HG03196 (cell line): ENCODE results near the gene LRRC58.
"Not testable (repeated sequence)": the region's sequence is repeated elsewhere in the genome, so short reads cannot be mapped to it uniquely, and the experiment has no call there.

Source experiments
- ATAC-seq: cut with Tn5 transposase; IDR thresholded peaks from one replicate; pipeline ENCODE4 v1.9.1; 2021; ENCODE audit not compliant: unreplicated experiment

LRRC58 gene

GRCh38 chr3:120341658-120342346 is 7.4 kb downstream of the LRRC58 start:
- ATAC-seq = no peak

DNA sequence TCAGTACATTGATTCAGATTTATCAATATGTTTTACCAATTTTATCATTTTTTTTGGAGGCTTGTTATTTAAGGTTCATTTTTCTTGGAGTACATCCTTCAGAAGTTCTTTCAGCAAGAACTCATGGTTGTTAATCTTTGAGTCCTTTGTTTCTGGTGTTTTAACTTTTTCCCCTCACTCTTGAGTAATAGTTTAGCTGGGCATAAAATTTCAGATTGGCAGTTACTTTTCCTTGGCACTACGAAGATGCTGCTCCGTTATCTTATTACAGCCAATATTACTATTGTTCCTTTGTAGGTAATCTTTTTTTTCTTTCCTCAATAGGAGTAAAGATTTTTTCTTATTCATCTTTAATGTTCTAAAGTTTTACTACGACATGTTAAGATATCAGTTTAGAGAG is 9.8 kb downstream of the LRRC58 start:
- no peak for ATAC-seq

DNA sequence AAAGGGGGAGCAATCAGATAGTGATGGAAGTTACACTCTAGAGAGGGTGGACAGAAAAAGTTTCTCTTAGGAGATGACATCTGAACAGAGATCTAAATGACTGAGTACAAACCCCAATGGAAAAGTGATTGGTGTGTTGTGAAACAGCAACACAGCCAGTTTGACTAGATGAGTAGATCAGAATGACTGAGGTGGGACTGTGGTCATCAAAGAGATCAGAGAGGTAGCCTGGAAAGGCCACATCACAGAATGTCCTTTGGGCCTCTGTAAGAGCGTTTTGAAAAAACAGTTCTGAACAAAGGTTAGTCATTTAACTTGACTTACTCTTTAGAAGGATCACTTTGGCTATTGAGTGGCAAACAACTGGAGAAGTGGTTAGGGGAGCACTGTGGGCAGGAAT is 10.6 kb downstream of the LRRC58 start:
- ATAC-seq = no peak

GRCh38 chr3:120332646-120333045 is 16.5 kb downstream of the LRRC58 start:
- no peak for ATAC-seq

DNA sequence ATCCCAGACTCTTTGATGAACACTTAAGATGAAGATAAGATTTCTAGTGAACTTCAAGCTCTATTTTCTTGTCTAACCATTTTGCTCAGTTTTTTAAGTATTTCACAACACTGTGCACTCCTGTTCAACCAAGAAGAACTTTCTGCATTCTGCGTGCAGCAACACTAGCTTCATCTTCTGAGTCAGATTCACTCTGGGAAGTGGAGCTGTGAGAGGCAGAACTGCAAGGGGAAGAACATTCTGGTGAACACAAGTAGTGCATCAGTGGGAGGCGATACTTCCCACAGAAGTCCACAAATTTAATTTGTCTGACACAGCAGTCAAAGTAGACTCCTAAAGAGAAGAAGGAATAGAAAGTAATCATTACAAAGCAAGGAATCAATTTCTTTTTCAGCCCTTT is 18.1 kb downstream of the LRRC58 start:
- no peak for ATAC-seq

- no peak for ATAC-seq
Measured at GRCh38 chr3:120326784-120327183, 22.4 kb downstream of the LRRC58 start.

GRCh38 chr3:120324190-120324589 is 25.0 kb downstream of the LRRC58 start:
- ATAC-seq = no peak

GRCh38 chr3:120323761-120324160 is 25.4 kb downstream of the LRRC58 start:
- not testable (repeated sequence) for ATAC-seq

DNA sequence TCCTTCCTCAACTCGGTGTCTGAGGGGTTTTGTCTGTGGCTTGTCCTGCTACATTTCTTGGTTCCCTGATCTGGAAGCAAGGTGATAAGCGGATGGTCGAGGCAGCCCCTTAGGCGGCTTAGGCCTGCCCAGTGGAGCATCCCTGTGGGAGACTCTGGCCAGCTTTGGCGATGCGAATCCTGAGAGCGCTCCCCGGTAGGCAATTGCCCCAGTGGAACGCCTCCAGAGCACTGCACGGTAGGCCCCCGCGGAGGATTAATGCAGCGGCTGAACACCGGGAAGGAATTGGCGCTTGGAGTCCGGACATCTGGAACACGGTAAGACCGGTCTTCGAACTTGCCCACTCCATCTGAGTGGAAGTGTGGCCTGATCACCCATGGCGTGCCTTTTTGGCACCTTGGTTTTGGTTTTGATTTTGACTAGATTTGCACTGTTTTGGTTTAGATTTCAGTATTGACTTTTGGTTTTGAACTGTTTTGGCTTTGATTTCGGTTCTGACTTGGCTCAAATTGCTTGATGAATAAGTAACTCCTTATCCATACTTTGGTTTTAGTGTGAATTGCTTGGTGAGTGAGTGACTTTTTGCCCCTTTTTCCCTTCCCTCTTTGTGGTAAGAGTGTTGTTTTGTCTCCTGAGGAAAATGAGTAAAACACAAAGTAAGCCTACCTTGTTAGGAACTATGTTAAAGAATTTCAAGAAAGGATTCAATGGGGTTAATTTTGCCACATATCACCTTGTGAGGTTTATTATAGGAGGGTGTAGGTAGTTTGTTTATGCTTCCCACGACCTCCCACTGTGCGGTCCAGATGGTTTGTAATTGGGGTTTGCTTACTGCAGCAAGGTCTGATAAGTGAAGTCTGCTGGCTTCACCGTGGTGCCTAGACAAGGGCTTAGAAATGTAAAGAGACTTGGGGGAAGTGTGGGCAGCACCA is 37.0 kb downstream of the LRRC58 start:
- ATAC-seq = no peak

DNA sequence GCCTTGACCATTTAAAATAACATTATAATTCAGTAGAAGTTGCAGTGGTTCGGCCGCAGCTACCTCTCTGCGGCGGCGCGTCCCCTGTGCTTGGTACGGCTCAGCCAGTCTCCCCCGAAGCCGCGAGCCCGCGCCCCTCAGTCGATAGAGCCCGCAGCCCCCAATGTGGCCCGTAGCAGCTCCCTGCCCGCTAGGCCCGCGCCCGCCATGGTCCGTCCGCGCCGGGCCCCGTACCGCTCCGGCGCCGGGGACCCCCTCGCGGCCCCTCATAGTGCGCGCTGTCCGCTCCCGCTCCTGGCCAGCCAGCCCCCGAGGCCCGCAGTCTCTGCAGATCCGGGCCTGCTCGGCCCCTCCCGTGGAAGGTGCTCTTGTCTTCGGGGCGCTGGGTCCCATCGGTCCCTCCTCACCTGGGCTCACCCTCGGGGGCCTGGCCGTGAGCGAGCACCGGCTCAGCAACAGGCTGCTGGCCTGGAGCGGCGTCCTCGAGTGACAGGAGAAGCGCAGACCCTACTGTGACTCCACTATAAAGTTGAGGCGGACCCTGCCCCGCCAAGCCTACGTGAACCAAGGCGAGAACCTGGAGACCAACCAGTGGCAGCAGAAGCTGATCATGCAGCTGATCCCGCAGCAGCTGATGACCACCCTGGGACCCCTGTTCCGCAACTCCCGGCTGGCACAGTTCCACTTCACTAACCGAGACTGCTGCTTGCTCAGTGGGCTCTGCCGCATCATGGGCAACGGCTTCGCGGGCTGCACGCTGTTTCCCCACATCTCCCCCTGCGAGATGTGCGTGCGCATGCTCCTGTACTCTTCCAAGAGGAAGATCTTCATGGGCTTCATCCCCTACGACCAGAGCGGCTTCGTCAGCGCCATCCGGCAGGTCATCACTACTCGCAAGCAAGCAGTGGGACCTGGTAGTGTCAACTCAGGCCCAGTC is 42.4 kb downstream of the LRRC58 start:
- ATAC-seq = no peak

DNA sequence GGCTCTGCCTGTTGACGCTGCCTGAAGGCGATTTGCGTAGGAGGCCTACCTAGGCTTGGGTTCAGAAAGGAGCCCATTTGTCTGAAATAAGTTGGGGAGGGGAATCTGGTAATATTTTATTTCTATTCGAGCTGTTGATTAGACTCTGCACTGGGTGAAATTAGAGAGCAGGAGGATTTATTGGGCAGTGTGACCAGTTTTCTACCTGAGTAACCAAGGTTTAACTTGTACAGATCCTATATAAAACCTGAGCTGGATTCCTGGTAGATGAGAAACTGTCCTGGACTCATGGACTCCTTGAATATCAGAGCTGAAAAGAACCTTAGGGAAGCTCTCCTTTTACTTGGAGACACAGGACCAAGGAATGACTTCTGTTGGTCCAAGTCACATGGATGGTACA is 44.5 kb downstream of the LRRC58 start:
- ATAC-seq = no peak

DNA sequence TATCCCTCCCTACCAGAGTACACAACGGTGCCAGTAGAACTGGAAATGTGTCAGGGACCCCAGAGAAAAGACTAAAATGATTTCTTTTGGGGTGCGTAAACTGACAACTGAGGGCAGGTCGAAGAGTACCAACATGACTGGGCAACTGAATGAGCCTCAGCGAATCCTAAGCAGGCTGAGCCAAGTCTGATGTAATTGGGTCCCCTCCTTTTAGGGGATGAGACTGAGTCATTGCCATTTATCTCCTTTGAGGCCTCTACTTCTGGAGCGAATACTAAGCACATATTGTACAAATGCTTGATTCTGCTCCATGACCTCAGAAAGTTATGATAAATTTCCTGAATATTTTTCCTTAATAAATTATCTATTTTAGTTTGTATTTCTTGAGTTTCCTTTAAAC is 46.8 kb downstream of the LRRC58 start:
- ATAC-seq = no peak

GRCh38 chr3:120300971-120301370 is 48.2 kb downstream of the LRRC58 start:
- no peak for ATAC-seq

GRCh38 chr3:120299403-120299802 is 49.8 kb downstream of the LRRC58 start:
- no peak for ATAC-seq

DNA sequence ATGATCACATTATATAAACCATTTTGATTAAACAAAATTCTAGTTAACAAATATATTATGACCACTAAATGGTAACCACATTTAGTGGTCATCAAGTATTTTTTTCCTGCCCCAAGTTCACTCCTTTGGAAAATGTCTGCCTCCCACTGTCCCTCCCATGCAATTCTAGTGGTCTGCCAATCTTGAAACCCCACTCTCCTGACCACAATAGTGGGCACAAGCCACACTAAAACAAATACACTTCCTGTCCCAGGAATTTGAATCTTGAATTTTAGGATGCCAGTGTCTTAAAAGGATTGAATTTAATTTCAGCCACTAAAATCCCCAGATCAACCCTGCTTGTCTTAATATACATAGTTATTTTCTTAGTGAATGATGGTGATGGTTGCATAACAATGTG is 50.2 kb downstream of the LRRC58 start:
- ATAC-seq = no peak

- ATAC-seq = not testable (repeated sequence)
Measured at GRCh38 chr3:120291552-120291951, 57.6 kb downstream of the LRRC58 start.

DNA sequence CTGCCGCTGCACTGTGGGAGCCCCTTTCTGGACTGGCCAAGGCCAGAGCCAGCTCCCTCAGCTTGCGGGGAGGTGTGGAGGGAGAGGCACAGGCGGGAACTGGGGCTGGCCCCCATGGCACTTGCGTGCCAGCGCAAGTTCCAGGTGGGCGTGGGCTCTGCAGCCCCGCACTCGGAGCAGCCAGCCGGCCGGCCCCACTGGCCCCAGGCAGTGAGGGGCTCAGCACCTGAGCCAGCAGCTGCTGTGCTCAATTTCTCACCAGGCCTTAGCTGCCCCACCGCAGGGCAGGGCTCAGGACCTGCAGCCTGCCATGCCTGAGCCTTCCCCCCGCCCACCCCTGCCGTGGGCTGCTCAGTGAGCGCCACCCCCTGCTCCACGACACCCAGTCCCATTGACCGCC is 59.5 kb downstream of the LRRC58 start:
- no peak for ATAC-seq

- ATAC-seq = no peak
Measured at GRCh38 chr3:120286465-120286864, 62.7 kb downstream of the LRRC58 start.

- ATAC-seq = no peak
Measured at GRCh38 chr3:120285508-120285841, 63.7 kb downstream of the LRRC58 start.

DNA sequence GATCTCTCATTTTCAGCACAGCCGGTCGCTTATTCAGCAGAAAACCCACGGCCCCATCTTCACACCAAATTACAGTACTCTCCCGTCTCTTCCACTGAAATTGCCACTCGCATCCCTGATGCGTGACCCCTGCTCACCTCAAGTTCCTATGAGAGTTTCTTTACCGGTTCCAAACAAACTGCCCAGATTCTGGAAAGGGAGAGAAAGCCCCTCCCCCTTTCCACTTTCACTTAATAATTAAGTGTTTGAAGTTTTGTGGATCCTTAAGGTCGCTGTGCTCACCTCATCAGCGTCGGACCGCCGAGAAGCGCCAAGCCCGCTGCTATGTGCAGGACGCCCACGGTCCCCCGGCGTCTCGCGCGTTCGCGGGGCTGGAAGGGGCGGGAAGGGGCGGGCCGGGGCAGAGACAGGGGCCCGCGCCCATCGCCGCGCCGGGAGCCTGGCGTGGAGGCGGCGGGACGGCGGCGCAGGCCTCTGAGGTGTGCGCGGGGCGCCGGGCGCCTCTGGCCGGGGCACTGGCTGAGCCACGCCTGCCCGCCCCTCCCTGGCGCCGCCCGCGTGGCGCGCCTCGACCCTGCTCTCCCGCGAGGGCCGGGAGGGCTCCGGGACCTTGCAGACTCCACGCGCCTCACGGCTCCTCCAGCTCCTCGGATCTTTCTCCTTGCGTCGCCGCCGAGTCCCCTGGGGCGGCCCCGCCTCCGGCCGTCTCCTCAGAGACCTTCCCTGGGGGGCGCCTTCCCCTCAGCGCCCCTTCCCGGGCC is 64.2 kb downstream of the LRRC58 start, which contains the start of gene GPR156:
TSS of gene GPR156 (minus strand) at position 476 of the 761 bp plus-strand sequence. CDS start 41,124 bp downstream, outside the sequence.
- no peak for ATAC-seq
